Fibroblast of skin of left quadriceps (primary cell): ENCODE data around the gene BCO1.

Experiments
- DNase-seq, 2 experiments: peaks; one replicate each; pipeline ENCODE4 v3.0.0-alpha.2; 2013; ENCODE audit warnings: low read depth in 2 of 2

BCO1 gene

GRCh38 chr16:81318711-81319110, 80.2 kb downstream of the BCO1 start:
- DNase-seq = no peak

- DNase-seq = peak; percentile 44 to 52
Observed at GRCh38 chr16:81319221-81319912, 80.9 kb downstream of the BCO1 start.

- DNase-seq = no peak
Observed at GRCh38 chr16:81321039-81321438, 82.5 kb downstream of the BCO1 start.

- no peak for DNase-seq
Observed at GRCh38 chr16:81321536-81321935, 83.0 kb downstream of the BCO1 start.

GRCh38 chr16:81324808-81325207, 86.3 kb downstream of the BCO1 start:
- DNase-seq = no peak

GRCh38 chr16:81327011-81327410, 88.5 kb downstream of the BCO1 start:
- no peak for DNase-seq

GRCh38 chr16:81327447-81328196, 89.1 kb downstream of the BCO1 start:
- no peak for DNase-seq

GRCh38 chr16:81329947-81330346, 91.5 kb downstream of the BCO1 start:
- no peak for DNase-seq

- DNase-seq = no peak
Observed at GRCh38 chr16:81333356-81333755, 94.9 kb downstream of the BCO1 start.

GRCh38 chr16:81335669-81336068, 97.2 kb downstream of the BCO1 start:
- no peak for DNase-seq

- no peak for DNase-seq
Observed at GRCh38 chr16:81337097-81337496, 98.6 kb downstream of the BCO1 start.
